Measurements from ENCODE around the gene SLC2A8. TPM values are rescaled to one million over a fixed set of nuclear protein-coding genes. Genes with fewer than 3 reads are reported as not detected.

The SLC2A8 gene, protein sequence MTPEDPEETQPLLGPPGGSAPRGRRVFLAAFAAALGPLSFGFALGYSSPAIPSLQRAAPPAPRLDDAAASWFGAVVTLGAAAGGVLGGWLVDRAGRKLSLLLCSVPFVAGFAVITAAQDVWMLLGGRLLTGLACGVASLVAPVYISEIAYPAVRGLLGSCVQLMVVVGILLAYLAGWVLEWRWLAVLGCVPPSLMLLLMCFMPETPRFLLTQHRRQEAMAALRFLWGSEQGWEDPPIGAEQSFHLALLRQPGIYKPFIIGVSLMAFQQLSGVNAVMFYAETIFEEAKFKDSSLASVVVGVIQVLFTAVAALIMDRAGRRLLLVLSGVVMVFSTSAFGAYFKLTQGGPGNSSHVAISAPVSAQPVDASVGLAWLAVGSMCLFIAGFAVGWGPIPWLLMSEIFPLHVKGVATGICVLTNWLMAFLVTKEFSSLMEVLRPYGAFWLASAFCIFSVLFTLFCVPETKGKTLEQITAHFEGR
- 5.6 and 7.6 TPM in 2 replicates for total RNA-seq

DNA sequence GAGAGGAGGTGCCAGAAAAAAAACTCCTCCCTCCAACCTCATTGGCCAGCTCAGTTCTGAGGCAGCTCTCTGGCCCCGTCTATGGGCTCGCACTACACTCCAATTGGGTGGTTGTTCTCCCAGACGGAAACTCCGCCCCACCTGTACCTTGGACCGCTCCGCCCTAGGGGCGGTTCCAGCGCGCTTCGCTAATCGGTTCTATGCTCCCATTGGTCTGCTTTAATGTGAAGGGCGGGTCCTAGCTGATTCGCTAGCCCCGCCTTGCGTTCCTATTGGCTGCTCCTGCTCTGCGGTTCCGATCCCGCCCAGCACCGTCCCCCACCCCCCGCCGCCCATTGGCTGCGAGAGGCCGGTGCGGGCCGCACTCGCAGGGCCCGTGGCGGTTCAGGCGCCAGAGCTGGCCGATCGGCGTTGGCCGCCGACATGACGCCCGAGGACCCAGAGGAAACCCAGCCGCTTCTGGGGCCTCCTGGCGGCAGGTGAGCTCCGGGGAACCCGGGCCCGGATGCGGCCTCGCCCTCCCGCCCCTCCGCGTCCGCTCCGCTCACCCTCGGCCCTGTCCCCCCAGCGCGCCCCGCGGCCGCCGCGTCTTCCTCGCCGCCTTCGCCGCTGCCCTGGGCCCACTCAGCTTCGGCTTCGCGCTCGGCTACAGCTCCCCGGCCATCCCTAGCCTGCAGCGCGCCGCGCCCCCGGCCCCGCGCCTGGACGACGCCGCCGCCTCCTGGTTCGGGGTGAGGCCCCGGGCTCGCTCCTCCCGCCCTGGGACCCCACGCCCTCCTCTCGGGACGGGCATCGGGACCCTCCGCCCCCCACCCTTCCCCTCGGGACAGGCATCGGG, at the start of gene SLC2A8:
TSS of gene SLC2A8 (plus strand) at position 362 of the 838 bp plus-strand sequence. CDS start at position 424, 62 bp downstream.

DNA sequence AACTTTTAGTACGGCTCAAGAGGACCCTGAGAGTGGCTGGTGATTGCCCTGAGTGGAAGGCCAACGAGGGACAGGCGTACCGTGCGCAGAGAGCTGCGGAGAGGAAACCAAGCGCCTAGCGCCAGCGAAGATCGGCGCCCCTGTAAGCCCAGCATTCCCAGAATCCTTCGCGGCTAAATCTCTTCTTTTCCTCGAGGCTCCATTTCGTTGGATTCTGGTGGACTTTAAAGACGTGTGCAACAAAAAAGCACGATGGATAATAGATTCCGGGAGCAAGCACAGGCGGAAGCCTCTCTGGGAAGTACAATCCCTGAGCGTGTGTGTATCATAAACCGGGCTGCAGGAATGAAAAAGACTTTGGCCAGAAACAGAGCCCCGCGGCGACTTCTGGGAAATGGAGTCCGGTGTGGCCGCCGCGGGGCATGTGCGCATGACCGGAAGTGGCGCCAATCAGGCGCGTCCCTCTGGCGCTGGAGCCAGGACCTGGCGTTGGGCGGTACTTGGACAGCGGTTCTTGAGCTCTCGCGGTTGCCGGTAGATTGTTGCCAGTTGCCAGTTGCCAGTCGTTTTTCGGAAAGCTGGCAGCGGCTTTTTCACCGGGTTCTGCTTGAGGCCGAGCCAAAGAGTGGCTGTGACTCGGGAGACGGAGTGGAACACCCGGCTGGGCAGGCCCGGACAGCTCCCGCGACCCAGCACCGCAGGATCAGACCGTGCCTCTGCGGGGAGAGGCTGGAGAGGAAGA, 27.1 kb downstream of the SLC2A8 start, which contains the start of gene ZNF79:
TSS of gene ZNF79 (plus strand) at position 449 of the 742 bp plus-strand sequence. CDS start 406 bp downstream, outside the sequence.

DNA sequence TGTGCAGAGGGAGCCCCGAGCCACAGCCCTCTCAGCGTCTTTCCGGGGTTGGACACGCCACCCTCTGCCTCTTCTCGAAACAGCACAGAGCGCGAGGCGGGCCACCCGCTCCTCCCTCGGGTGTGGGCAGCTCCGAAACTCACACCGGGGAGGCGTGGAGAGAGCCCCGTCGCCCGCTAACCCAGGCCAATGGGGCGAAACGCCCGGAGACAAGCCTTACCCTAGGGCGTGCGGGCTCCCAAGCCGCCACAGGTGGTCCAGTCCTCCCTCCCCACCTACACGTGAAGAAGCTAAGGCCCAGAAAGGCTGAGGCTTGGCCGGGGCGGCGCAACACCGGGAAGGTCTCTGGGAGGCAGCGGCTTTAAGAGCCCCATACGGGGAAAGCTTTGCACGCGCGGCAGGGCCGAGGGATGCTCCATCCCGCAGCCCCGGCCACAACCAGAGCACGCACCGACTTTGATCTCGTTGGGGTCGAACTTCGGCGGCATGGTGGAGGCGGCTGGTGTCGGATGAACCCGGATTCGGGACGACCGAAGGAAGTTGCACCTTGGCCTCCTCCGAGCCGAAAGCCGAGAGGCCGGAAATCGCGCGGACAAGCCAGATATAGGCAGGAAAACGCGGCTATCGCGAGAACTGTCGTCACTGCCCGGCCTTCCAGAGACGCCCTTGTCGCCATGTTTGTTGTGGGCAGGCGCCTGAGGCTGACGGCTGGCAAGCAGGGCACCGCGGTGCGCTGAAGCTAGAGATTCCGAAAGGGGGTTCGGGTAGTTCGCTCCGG, 54.0 kb downstream of the SLC2A8 start, which contains the start of the genes LRSAM1 and RPL12:
TSS of gene LRSAM1 (plus strand) at position 681 of the 778 bp plus-strand sequence. CDS start 3,018 bp downstream, outside the sequence.
TSS of gene RPL12 (minus strand) at position 577 of the 778 bp plus-strand sequence. CDS start at position 488, 89 bp downstream.

Small RNA genes within 50 kb of the gene (small RNA-seq; reads per million reads assigned to genes)
- gene SNORA65 = 463 reads per million, percentile 99 among the genes with 10 or more reads in this experiment

Other genes starting within 250 kb of the SLC2A8 start
- gene GARNL3, start 132.4 kb upstream of the SLC2A8 start, total RNA-seq = 8.3 and 9.2 TPM in 2 replicates
- gene ZNF79, start 27.2 kb downstream of the SLC2A8 start, total RNA-seq = 11.6 and 14.9 TPM in 2 replicates
- gene RPL12, start 54.2 kb downstream of the SLC2A8 start, total RNA-seq = 1,014 and 1,341 TPM in 2 replicates
- gene LRSAM1, start 54.3 kb downstream of the SLC2A8 start, total RNA-seq = 16.4 and 17.4 TPM in 2 replicates
- 29.8 and 42.1 TPM in 2 replicates for gene STXBP1, start 215.1 kb downstream of the SLC2A8 start, total RNA-seq

Measured in thoracic aorta endothelial cell (primary cell).